NCI-H82 (cell line): ENCODE results near the gene TUBA8.
"Not testable (repeated sequence)": the region's sequence is repeated elsewhere in the genome, so short reads cannot be mapped to it uniquely, and the experiment has no call there.

ENCODE experiments used
- DNase-seq: peaks from one replicate; lab custom pipeline; 2025; lab: John Stamatoyannopoulos, UW

Gene TUBA8

DNA sequence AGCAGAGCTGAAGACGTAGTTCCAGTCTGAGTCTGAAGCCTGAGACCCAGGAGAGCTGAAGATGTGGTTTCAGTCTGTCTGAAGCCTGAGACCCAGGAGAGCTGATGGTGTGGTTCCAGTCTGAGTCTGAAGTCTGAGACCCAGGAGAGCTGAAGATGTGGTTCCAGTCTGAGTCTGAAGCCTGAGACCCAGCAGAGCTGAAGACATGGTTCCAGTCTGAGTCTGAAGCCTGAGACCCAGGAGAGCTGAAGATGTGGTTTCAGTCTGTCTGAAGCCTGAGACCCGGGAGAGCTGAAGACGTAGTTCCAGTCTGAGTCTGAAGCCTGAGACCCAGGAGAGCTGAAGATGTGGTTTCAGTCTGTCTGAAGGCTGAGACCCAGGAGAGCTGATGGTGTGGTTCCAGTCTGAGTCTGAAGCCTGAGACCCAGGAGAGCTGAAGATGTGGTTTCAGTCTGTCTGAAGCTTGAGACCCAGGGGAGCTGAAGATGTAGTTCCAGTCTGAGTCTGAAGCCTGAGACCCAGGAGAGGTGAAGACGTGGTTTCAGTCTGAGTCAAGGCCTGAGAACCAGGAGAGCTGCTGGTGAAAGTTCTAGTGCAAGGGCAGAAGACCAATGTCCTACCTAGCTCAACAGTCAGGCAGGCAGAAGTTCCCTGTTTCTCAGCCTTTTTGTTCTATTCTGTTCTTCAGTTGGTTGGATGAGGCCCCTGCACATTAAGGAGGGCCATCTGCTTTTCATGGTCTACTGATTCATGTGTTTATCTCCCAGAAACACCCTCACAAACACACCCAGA is 3.9 kb upstream of the TUBA8 start:
- DNase-seq: not testable (repeated sequence)

DNA sequence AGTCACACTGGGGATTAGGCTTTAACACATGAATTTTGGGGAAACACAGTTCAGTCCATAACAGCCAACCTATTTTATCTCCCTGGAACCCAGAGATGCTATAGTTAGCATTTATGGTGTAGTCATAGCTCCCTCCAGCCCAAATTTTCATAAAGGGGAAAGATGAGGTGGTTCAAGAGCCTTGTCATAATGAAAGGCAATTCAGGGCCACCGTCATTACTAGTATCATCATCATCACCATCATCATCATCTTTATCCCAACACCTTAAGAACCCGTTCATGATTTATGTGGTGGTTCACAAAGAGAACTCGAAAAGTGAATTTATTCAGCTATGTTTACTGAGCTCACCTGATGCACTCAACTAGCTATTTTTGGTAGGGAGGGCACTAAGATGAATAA is 2.4 kb upstream of the TUBA8 start:
- no peak for DNase-seq

- no peak for DNase-seq
Observed at GRCh38 chr22:18109410-18110193, 1.0 kb upstream of the TUBA8 start.

DNA sequence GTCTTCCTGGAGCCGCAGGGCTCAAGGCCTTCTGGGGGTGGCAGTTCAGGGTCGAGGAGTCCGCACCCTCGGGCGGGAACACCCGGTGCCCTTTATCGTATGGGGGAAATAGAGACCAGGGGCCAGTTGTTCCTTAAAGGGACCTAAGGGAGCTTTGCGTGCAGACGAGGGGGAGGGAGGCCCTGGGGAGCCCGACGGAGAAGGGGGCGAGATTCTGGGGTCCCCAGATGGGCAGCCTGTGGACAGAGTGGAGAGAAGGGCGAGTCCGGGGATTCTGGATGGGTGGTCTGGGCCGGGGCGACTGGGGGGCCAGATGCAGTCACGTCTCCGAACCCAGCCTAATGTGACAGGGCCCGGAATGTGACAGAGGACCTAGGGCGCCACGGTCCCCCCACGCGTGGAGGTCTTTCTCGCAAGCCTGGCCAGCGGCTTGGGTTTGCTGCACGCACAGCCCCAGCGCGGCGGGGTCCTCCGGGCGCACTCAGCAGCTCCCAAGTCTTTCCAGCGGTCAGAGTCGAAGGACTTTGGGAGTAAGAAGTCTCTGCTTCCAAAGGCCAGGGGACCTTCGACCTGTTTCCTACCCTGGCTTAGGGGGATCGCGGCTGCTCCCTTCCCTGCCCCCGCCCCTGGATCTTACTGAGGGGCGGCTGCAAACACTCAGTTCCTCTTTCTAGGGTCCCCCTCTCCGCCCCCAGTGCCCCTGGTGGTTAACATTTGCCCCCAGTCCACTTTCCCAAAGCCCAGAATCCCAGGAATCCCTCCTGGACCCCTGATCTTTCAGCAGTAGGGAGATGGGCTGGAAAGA is 547 bp downstream of the TUBA8 start:
- DNase-seq: no peak

DNA sequence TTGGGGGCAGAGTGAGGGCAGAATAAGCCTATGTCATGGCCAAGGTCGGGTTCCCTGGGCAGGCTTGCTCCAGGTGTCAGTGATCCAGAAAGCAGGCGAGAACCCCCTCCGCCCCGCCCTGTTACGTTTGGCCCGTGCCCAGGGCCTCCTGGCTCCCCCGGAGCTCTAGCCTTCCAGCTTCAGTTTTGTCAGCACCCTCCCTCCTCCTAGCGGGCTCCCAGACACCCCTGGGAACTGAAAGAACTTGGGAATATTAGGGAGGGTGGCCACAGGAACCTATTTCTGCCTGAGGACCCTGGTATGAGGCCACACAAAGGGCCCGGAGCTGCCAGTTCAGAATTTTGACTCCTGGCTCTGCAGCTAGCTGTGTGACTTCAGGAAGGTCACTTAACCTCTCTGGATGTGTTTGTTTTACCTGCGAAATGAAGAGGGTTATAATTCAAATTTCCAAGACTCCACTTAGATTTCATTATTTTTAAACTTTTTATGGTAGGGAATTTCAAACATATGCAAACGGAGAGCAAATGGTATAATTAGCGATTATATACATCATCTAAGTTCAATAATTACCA is 1.2 kb downstream of the TUBA8 start:
- DNase-seq: no peak

DNA sequence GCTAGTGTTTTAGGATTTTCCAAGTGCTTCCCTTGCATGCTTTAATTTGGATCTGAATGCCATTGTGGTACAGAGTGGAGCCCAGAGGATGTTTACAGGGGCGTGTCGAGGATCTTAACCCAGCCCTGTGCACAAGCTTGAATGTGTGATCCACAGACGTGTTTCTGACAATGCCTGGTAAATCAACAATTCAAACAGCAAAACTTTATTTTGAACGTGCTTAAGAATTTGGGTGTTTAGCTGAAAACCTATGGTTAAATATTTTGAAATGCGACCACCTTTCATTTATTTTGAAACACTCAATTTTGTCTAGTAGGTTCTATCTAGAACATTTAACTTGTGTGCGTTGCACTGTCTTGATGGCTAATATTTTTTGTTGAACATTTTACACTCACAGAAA is 1.8 kb downstream of the TUBA8 start:
- no peak for DNase-seq

GRCh38 chr22:18113680-18114394 is 3.2 kb downstream of the TUBA8 start:
- no peak for DNase-seq

DNA sequence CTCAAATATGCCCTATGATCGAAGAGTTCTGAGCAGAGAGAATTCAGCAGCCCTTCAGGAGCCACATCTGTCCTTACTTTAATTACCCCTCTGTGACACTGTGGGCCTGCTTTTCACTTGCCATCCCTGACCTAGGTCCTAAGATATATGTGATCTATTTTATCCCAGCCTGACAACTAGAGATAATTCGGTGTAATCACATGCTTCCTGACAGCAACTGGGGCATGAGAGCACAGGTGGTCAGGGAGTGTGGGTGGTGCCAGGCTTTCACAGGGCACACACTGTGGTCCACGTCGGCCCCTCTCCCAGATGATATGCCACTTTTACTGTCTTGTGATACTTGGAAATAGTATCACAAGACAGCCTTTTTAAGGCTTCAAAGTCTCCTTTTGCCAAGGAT is 3.9 kb downstream of the TUBA8 start:
- no peak for DNase-seq

DNA sequence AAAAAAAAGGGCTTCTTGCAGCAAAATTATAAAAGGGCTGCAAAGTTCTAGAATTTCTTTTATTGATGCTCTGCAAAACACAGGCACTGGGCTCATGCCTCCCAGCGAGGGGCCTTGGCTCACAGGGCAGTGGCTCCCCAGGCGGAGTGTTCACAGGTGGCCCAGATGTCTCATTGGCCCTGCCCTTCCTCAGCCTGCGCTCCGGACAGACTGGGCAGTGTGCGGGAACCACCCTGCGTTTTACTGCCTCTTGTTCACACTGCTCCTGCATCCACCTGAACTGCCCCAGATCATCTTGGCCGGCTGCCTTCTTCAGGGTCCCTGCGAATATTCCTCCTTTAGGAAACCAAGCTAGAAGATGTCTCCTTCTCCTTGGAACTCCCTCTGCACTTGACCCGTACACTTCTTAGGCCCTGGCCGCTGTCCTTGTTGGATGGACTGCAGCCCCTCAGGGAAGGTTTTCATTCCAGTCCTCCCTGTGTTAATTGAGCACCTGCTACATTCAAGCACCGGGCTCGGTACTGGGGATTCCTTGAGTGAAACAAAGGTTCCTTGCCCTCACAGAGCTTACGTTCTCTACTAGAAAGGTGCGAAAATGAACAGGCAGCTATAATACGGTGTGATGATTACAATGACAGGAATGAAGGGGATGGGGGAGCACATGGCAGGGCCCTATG is 4.5 kb downstream of the TUBA8 start:
- no peak for DNase-seq

- DNase-seq: no peak
Observed at GRCh38 chr22:18115906-18116371, 5.3 kb downstream of the TUBA8 start.

DNA sequence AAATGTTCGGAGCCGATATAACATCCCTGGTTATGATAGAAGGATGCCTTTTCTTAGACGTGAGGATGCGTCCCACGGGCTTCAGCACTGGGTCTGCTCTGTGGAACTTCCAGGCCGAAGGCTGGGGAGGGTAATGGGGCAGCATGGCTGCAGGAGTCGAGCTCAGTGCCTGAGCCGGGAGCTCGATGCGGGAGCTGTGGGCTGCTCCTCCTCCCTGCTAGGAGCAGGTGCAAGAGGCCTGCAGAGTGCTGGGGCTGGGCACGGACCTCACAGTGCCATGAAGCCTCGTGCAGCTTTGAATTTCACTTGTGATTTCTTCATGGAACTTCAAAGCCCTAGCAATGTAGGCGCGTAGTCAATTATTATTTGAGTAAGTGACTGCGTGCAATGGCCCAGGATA is 6.0 kb downstream of the TUBA8 start:
- DNase-seq: no peak

GRCh38 chr22:18118345-18118915 is 7.8 kb downstream of the TUBA8 start:
- no peak for DNase-seq

GRCh38 chr22:18119409-18120110 is 9.0 kb downstream of the TUBA8 start:
- no peak for DNase-seq

GRCh38 chr22:18120857-18121256 is 10.2 kb downstream of the TUBA8 start:
- no peak for DNase-seq

- no peak for DNase-seq
Observed at GRCh38 chr22:18121506-18121905, 10.9 kb downstream of the TUBA8 start.

DNA sequence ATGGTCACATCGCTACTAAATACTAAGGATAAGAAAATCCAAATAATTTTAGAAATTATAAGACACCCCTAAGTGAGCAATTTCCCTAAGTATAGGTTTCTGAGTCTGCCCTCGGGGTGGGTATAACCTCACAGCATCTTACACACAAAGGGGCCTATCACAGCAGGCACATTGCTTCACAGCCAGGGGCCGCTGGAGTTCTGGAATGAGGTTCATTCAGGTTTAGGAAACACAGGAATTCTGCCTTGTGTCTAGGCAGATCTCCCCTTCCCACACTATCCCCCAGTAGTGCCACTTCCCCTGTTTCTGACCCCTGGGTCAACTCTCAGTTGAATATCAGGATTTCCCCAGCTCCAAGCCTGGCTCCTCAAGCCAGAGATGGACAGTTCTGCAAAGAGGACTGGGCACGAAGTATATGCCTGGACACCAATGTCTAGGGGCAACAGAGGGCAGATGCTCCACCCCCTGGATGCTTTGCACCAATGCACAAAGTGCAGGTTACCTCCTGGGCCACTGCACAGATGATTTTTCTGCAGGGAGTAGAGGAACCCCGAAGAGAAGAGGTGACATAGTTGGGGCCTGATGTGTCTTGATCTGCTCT is 11.4 kb downstream of the TUBA8 start:
- DNase-seq: no peak

- not testable (repeated sequence) for DNase-seq
Observed at GRCh38 chr22:18123476-18124025, 12.9 kb downstream of the TUBA8 start.

GRCh38 chr22:18126606-18127005 is 16.0 kb downstream of the TUBA8 start:
- DNase-seq: no peak

DNA sequence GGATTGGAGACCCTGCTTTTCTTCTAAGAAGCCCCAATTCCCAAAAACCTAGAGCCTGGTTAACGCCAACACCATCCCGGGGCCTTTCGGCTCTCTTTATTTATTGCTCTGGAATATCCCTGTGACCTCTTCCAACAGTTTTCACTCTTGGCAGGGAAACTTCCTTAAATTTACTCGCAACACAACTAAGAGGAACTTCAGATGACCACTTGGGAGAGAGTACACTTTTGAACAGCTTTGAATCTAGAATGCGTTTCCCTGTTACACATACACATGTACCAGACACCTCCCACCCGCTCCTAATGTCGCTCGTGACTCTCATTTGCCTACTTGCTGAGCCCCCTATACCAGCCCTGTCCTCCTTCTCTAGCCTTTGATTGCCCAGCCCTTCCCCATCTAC is 19.4 kb downstream of the TUBA8 start:
- DNase-seq: no peak
